Vagina (tissue), 2 donors: ENCODE measurements around the gene COPB2. TPM values are rescaled to one million over a fixed set of nuclear protein-coding genes. Genes with fewer than 3 reads are reported as not detected.

ENCODE experiments used
- DNase-seq, 2 donors: peaks; one replicate each; pipeline ENCODE4 v3.0.0-alpha.2; 2017; ENCODE audit errors: extremely low spot score in 2 of 2
- H3K27ac ChIP-seq: fragments of 200-600 bp; sonication (generic); one replicate; pipeline ENCODE4 v1.5.1; 2019
- H3K27me3 ChIP-seq: fragments of 200-600 bp; sonication (generic); one replicate; pipeline ENCODE4 v1.5.1; 2019
- H3K36me3 ChIP-seq, 2 donors: fragments of 200-600 bp; sonication (generic); one replicate each; pipeline ENCODE4 v1.5.1; 2017 to 2019
- H3K4me1 ChIP-seq: fragments of 200-600 bp; sonication (generic); one replicate; pipeline ENCODE4 v1.5.1; 2019
- H3K4me3 ChIP-seq, 2 donors: fragments of 200-600 bp; sonication (generic); 1 replicate in 1 of 2; 2 replicates in 1 of 2; pipeline ENCODE4 v1.5.1; 2016 to 2019
- H3K9me3 ChIP-seq: fragments of 200-600 bp; sonication (generic); one replicate; pipeline ENCODE4 v1.5.1; 2019
- CTCF ChIP-seq, 3 experiments: fragments of 450-650 bp in 2 of 3; fragments of 200-600 bp in 1 of 3; sonication (generic) in 1 of 3; IDR thresholded peaks; one replicate each; pipeline ENCODE4 v1.5.1; 2017 to 2019; ENCODE audit warnings: antibody characterized with exemption in 3 of 3, mild to moderate bottlenecking in 2 of 3, moderate library complexity in 2 of 3
- POLR2A ChIP-seq, 2 donors: fragments of 450-650 bp; IDR thresholded peaks; one replicate each; pipeline ENCODE4 v1.6.1; 2017; ENCODE audit warnings: antibody characterized with exemption in 2 of 2, mild to moderate bottlenecking in 2 of 2, moderate library complexity in 2 of 2
- POLR2AphosphoS5 ChIP-seq, 2 donors: sonication (generic); formaldehyde crosslinking; IDR thresholded peaks; one replicate each; pipeline ENCODE4 v1.9.0; 2017; ENCODE audit warnings: antibody characterized with exemption in 2 of 2, mild to moderate bottlenecking in 2 of 2, low read depth in 1 of 2; ENCODE audit not compliant: insufficient read depth in 1 of 2
- intact Hi-C: fragments of 100-400 bp; cut with DNase I; formaldehyde crosslinking; loops from one replicate; pipeline ENCODE4 v1.15.1; 2023
- total RNA-seq: library from RNA; depleted of rRNA; stranded (reverse); fragments of >200 nt; gene quantifications from one replicate; pipeline ENCODE4 v1.2.3, GENCODE V29; 2016

Gene COPB2
- total RNA-seq, 1 donor from 2014 or later, result 67.0 TPM

- intact Hi-C loops, result no loop called here
- H3K27me3 ChIP-seq, result no peaks in the 10 kb centered on the region
- H3K36me3 ChIP-seq, result no peaks in the 10 kb centered on the region
- no peak for TF ChIP-seq POLR2AphosphoS5 (IDR thresholded peaks at IDR 0.05; ENCODE audit: insufficient read depth in 1 of 2, low read depth in 1 of 2)
- TF ChIP-seq CTCF (IDR thresholded peaks at IDR 0.05), result peak; percentile 61 to 70 (median 68)
- H3K9me3 ChIP-seq, result no peaks in the 10 kb centered on the region
- no peak overlapping the region for H3K27ac ChIP-seq
- no peaks in the 10 kb centered on the region for H3K4me1 ChIP-seq
- no peak for DNase-seq
- H3K4me3 ChIP-seq, result no peak overlapping the region
Observed at GRCh38 chr3:139427283-139428060, 38.0 kb upstream of the COPB2 start.

- peak in 1 of 2 donors; percentile 54 for DNase-seq
- Histone ChIP-seq H3K4me1 (no peaks in the 10 kb centered on the region), H3K9me3 (no peaks in the 10 kb centered on the region), H3K27me3 (no peaks in the 10 kb centered on the region), H3K27ac (no peak overlapping the region), H3K4me3 (no peak overlapping the region), H3K36me3 (no peaks in the 10 kb centered on the region)
- intact Hi-C loops, result no loop called here
- TF ChIP-seq POLR2AphosphoS5 (IDR thresholded peaks at IDR 0.05; ENCODE audit: insufficient read depth in 1 of 2, low read depth in 1 of 2) (no peak), POLR2A (IDR thresholded peaks at IDR 0.05) (no peak), CTCF (IDR thresholded peaks at IDR 0.05) (no peak)
Observed at GRCh38 chr3:139425745-139426400, 36.4 kb upstream of the COPB2 start.

GRCh38 chr3:139423232-139423631, 33.8 kb upstream of the COPB2 start:
- H3K27ac ChIP-seq, result no peak overlapping the region
- H3K27me3 ChIP-seq, result no peaks in the 10 kb centered on the region
- H3K9me3 ChIP-seq, result no peaks in the 10 kb centered on the region
- TF ChIP-seq POLR2AphosphoS5 (IDR thresholded peaks at IDR 0.05; ENCODE audit: insufficient read depth in 1 of 2, low read depth in 1 of 2) (no peak), POLR2A (IDR thresholded peaks at IDR 0.05) (no peak), CTCF (IDR thresholded peaks at IDR 0.05) (no peak)
- no peak overlapping the region for H3K4me3 ChIP-seq
- H3K36me3 ChIP-seq, result no peaks in the 10 kb centered on the region
- DNase-seq, result no peak
- intact Hi-C loops, result no loop called here
- no peaks in the 10 kb centered on the region for H3K4me1 ChIP-seq

GRCh38 chr3:139421460-139421859, 32.0 kb upstream of the COPB2 start:
- no peaks in the 10 kb centered on the region for H3K27me3 ChIP-seq
- H3K27ac ChIP-seq, result no peak overlapping the region
- no peak overlapping the region for H3K4me3 ChIP-seq
- DNase-seq, result no peak
- no peaks in the 10 kb centered on the region for H3K9me3 ChIP-seq
- no peaks in the 10 kb centered on the region for H3K36me3 ChIP-seq
- no peaks in the 10 kb centered on the region for H3K4me1 ChIP-seq
- intact Hi-C loops, result no loop called here
- TF ChIP-seq POLR2AphosphoS5 (IDR thresholded peaks at IDR 0.05; ENCODE audit: insufficient read depth in 1 of 2, low read depth in 1 of 2) (no peak), POLR2A (IDR thresholded peaks at IDR 0.05) (no peak), CTCF (IDR thresholded peaks at IDR 0.05) (no peak)

GRCh38 chr3:139421040-139421439, 31.6 kb upstream of the COPB2 start:
- no peak for TF ChIP-seq POLR2AphosphoS5 (IDR thresholded peaks at IDR 0.05; ENCODE audit: insufficient read depth in 1 of 2, low read depth in 1 of 2)
- no peak for TF ChIP-seq POLR2A (IDR thresholded peaks at IDR 0.05)
- TF ChIP-seq CTCF (IDR thresholded peaks at IDR 0.05), result no peak
- no peak for DNase-seq
- intact Hi-C loops, result no loop called here
- no peaks in the 10 kb centered on the region for H3K27me3 ChIP-seq
- no peaks in the 10 kb centered on the region for H3K36me3 ChIP-seq
- H3K4me3 ChIP-seq, result no peak overlapping the region
- H3K27ac ChIP-seq, result no peak overlapping the region
- no peaks in the 10 kb centered on the region for H3K9me3 ChIP-seq
- no peaks in the 10 kb centered on the region for H3K4me1 ChIP-seq
